ENCODE measurements around the gene FILIP1. TPM values are rescaled to one million over a fixed set of nuclear protein-coding genes. Genes with fewer than 3 reads are reported as not detected.

Gene FILIP1
- total RNA-seq, 1 experiment from 2014 or later, result not detected

DNA sequence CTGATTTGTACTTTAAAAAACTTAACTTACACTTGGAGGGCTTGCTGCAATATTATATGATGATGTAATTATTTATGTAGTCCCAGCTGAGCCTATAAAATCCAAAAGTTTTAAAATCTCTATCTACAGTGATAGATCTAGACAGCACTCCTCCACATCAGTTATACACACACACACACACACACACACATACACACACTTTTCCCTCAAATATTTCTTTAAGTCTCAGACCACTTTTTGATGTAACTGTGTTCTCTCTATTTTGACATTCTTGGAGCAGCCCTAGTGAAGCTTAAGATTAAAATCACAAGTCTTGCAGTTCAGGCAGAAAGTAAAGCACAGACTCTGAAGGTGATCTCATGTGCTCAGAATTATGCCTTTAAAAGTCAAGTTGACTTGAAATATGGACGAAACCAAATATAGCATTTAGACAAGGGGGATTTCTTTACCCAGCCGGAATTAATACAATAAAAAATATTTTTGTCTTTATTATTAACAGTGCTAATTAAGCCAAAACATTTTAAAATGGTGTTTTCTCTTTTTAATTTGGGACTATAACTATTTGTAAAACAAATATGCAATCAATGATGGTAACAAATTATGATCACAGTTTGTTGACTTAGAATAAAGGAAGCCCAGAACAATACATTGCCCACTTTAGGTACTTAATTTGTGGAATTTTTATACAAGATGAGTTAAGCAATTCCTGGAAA, 145.5 kb downstream of the FILIP1 start:
- no peak for DNase-seq (ENCODE audit: extremely low read depth, low read depth)

DNA sequence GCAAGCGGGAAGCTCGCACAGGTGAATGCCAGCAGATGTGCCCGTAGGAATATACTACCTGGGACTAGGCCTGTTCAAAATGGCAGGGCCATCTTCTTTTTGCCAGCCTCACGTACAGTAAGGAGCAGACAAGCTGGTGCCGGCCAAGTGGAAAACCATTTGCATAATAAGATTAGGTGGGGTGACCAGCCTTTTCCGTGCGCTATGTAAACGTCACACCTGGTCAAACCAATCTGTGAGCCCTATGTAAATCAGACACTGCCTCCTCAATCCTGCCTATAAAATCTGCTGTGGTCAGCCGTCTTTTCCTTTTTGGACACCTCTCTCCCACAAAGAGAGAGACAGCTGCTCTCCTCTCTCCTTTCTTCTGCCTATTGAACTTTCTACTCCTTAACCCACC, 148.2 kb downstream of the FILIP1 start:
- DNase-seq (ENCODE audit: extremely low read depth, low read depth), result no peak

DNA sequence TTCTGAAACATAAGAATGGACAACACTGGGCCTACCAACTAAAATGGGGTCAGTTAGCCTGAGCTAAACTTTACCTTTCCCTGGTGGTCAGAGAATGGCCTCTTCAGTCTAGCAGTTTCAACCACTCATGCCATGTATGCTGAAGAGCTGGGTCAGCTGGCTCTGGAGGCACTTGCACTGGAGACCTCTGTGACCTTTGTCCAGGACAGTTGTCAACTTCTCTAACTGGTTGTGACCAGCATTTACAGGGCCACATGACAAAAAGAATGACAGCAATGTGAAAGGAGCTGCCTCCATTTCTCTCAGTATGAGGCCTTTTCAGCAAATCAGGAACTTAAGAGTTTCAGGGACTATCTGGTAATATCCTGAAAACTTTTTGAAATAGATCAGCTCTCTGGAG, 149.1 kb downstream of the FILIP1 start:
- no peak for DNase-seq (ENCODE audit: extremely low read depth, low read depth)

DNA sequence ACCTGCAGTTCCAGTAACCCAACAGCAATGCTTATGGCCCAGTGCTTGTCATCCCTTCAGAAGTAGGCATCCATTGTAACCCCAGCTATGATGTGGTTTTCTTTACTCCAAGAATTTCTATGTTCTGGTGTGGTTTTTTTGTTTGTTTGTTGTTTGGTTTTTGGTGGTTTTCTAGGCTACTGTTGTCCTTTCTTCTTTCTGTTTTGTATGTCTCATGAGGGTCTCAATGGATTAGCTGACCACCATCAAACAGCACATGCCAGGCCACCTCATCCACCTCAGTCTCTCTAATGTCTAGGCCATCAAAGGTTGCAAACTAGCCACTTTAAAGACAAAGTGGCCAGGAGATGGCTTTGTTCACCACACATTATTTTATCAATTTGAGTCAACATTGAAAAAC, 149.6 kb downstream of the FILIP1 start:
- DNase-seq (ENCODE audit: extremely low read depth, low read depth), result no peak

DNA sequence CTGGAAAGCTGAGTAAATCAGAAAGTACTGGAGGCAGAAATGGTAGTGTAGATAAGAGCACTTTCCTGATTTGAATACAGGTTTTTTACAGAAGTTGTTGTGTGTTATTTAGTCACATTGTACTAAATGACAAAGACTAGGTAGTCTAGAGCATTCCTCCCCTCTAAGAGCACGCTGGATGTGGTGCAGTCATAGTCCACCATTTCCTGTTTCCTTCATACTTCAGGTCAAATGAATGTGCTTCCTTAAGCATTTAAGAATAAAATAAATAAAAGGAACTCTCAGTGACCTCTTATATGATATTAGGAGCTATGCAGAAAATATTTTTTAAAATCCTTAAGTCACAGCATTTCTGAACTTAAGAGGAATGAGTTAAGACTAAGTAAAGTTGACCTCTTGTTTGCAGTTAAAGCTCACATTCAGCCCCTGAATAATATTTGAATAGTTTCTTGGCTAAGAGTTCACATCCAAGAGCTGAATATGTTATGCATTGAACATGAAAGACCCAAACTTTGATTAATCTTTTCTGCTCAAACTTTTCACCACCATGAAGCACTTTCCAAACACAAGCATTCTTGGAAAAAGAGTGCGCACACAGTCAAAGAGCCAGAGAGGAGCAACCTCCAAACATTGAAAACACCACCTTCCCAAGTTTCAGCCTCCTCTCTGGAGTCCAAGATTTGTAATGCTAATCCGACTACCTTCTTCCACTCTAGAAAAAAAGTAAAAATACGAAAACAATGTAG, 155.6 kb downstream of the FILIP1 start:
- DNase-seq (ENCODE audit: extremely low read depth, low read depth), result no peak

DNA sequence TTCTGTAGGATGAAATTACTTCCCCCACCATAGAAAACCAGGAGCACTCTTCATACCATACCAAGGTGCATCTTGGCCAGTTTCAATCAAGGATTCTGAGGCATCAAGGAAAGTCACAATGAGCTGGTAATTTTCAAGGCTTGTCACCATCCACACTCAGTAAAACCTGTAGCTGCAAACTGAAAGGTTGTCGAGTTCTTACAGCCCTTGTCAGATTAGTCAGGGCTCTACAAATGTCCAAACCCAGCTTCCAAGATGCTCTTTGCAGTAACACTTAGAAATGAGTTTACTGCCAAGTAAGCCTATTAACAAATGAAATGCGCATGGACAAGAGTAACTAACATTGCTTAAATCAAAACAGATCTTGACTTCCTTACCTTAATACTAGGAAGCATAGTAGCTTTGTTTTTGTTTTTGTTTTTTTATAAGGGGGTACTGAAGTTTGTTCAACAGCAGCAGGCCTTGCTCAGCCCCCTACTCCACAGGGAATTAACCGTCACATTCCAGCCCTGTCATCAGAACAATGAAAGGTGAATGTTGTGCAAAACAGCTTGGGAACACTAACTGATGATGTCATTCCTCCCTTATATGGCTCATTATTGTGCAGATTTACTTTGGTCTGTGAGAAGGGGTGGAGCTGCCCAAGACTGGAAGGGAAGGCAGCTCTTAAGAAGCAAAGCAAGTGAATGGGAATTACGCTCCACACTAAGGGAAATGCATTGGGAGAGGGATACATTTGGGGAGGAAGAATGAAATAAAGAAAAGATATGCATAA, 159.1 kb downstream of the FILIP1 start:
- no peak for DNase-seq (ENCODE audit: extremely low read depth, low read depth)

DNA sequence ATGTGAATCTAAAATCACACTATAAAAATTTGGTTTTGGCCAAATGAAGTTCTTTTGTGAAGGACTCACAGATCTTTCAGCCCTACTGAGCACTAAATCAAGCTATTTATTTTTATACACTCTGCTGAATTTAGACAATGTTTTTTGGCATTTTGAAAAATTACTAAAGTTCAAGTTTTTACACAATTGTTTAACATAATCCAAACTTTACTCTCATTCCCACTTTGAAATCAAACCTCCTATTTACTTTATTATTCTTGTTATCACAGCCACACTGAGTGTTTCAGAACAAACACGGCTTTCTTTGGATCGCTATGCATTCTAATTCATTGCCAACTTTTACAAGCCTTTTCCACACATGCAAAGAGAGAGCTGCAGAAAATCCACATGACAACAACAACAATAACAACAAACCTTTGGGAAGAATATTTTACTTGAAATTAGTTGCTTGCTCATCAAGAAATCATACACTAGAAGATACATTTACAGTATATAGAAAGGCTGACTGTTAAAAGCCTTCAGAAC, 159.9 kb downstream of the FILIP1 start:
- no peak for DNase-seq (ENCODE audit: extremely low read depth, low read depth)

DNA sequence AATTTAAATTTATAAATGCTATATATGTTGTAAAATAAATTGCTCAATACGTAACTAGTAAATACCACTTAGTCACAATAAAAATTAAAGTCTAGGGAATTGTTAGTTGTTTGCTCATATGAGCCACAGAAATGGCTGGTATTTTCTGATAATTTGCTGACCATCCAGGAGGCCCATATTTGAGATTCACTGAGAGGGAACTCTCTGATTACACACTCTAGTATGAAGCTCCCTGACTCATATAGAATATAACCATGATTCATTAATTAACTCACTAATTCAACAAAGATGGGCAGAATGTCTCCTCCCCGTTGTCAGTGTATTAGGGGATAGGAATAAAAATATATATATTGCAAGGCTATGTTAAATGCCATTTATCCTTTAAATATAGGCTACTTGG, 162.4 kb downstream of the FILIP1 start:
- no peak for DNase-seq (ENCODE audit: extremely low read depth, low read depth)

DNA sequence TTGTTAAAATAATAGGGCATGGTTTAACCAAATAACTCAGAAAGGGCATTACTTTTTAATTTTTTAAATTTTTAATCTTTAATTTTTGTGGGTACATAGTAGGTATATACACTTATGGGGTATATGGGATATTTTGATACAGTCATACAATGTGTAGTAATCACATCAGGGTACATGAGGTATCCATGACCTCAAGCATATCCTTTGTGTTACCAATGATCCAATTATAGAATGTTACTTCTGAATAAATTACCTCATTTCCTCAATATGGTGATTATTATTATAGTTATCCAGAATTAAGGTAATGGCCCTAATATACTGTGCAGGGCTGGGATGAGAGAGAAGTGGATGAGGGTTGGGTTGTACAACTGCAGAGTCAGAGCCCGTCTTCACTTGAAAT, 163.9 kb downstream of the FILIP1 start:
- DNase-seq (ENCODE audit: extremely low read depth, low read depth), result no peak

DNA sequence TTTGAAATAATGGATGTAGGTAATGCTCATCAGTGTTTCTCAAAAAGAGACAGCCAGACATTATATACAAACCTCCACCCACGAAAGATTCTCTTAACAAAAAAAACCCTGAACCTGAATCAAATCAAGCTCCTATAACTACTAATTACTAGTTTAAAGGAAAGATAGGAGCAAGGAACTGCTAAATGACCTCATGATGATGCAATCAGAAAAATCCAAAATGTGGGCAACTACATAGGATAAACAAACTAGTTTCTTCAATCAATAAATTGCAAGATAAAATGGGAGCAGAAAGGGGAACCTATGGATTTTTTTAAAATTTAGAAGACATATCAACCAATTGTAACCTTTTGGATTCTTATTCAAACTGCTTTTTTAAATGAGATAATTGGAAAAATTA, 165.8 kb downstream of the FILIP1 start:
- DNase-seq (ENCODE audit: extremely low read depth, low read depth), result no peak

DNA sequence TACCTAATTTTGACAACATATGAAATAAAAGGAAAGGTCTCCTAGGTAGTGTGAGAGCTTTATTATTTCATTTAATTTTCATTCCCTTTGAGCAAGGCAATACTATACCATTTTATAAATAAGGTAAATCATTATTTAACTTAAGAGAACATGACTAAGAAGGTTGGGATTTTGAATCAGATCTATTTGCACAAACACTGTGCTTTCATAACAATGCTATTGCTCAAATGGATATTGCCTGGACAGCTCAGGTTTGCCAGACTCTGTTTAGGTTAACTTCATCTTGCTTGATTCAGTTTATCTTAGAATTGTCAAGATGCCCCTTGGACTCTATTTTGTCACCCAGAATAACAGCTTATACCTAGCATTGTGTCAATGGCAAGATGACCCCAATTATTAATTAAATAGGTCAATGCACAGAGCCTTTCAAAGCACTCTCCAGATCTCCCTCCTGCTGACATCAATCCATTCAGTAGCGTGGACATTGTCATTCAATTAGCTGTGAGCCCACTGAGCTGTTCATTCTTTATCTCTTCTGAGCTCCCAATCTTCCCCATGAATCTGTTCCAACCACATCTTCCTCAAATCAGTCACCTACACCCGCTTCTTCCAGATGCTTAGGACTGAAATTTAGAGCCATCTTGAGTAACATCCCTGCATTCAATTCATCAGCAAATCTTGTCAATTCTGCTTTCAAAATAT, 166.9 kb downstream of the FILIP1 start:
- no peak for DNase-seq (ENCODE audit: extremely low read depth, low read depth)

DNA sequence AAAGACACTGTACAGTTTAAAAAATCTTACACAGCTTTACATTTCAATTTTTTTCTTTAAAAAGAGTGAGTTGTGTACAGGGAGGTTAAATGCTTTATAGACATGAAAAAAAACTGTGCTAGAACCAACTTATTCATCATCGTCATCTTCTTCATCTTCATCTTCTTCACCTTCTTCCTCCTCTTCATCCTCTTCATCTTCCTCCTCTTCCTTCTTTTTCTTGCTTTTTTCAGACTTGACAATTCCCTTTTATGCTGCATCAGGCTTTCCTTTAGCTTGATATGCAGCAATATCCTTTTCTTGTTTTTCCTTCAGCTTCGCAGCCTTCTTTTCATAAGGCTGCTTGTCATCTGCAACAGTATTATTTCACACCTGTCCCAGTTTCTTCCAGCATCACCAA, 174.7 kb downstream of the FILIP1 start:
- no peak for DNase-seq (ENCODE audit: extremely low read depth, low read depth)

DNA sequence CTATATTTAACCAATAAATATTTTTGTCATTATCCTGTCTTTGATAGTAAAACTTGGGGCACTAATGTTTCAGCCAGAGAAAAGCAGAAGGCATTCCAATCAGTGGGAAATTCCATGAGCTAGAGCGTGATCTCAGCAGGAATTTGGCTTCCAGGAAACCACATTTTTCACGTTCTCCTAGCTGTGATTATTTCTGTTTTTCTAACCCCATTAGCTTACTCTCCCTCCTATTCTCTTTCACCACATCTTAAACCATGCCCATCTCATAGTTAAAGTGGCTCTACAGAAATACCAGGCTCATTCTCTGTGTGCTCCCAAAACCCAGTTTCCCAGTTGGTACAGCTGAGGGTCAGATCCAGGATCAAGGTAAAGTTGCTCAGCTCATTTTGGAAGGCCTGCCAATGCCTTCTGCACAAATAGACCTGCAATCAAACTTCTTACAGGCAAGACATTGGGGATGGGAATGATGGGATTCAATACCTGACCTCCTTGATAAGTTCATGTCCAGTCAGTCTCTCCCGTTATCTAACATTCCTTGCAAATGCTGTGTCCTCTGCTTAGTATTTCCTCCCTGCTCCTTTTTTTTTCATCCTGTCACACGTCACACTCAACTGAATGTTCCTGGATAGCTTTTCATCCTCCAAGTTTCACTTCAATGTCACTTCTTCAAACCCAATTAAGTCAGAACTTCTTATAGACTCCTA, 175.9 kb downstream of the FILIP1 start:
- DNase-seq (ENCODE audit: extremely low read depth, low read depth), result no peak

DNA sequence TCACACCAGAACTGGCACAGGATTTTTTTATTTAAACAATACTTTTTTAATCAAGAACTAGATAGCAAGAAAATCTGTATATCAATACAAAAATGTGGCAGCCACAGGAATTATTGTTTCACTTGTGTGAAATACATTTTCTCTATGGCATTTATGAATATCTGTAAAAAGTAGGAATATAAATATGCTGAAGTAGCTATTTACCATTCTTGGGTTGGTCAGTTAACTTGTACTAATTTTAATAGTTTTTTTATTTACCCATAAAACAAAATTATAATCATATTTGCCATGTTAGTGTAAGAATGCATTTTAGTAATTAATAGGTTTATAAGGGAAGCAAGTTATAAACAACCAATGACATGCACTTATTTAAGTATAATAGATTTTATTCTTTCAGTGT, 177.6 kb downstream of the FILIP1 start:
- DNase-seq (ENCODE audit: extremely low read depth, low read depth), result no peak

DNA sequence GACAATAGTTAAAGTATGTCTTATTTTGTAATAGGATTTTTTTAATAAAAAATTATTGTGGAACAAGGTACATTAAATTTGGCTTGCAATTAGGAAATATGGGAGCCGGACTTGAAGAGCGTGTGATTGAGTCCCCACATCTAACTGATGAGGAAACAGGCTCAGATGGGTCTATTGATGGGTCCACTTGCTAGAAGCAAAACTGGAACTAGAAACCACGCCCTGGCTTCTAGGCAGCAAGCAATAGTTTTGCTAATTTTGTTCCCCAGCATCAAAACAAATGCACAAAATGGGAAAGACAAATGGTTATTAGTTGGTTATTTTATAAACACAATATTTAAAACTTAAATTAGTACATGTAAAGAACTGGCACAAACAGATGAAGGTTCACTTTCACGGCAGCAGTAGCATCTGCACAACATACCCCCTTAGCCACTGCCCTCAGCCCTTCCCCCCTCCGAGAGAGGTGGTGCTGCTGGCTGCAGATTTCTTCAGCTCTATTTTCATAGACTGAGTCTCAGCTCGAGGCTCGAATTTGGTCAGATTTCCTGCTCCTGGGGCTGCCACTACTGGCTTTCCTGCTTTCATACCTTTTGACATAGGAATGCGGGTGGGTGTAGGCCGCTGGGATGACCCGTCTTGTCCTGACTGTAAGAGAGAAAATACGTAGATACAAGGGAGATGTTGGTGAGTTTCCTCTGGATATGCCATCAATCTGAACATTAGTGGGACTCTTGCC, 185.2 kb downstream of the FILIP1 start:
- no peak for DNase-seq (ENCODE audit: extremely low read depth, low read depth)

DNA sequence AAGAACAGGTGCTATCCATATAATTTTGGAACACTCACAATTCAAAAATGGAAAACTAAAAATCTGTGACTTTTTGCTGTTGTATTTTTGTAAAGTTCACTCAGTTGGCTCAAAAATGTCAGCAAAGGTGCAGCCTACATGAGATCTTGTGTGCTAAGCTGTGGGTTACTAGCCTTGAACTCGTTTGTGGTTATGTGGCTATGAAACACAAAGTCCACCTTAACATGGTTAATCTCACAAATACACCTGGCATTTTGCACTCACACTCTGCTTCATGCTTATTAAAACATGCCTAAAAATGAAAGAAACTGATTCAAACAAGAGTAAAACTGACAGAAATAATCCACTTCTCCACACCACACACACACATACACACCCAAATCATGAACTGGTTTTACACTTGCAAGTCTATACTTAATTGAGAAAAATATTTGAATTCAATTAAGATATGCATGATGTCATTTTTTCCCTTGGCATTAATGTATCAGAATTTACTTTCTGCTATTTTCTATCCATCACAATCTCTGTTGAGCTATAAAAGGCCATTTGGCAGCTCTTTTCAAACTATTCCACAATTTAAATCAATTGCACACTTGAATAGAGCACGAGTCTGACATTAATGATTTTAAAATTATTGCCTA, 186.1 kb downstream of the FILIP1 start:
- DNase-seq (ENCODE audit: extremely low read depth, low read depth), result no peak

DNA sequence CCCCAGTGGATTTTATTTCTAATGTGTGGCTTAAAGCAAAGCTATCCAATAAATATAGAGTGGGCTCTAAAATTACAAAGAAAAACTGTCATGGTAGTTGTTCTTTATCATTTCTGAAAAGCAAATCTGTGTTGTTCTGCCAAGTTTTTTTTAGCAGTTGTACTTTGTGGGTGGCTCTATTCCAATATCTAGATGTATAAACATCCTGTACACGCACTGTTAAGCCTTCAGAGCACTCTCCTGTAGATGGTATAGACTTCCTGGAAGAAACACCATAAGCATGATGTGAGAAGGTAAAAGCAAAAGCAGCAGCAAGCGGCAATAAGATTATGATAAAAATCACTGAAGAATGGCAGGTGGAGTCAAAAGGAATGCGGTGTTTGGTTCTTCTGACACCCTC, 187.5 kb downstream of the FILIP1 start:
- no peak for DNase-seq (ENCODE audit: extremely low read depth, low read depth)

DNA sequence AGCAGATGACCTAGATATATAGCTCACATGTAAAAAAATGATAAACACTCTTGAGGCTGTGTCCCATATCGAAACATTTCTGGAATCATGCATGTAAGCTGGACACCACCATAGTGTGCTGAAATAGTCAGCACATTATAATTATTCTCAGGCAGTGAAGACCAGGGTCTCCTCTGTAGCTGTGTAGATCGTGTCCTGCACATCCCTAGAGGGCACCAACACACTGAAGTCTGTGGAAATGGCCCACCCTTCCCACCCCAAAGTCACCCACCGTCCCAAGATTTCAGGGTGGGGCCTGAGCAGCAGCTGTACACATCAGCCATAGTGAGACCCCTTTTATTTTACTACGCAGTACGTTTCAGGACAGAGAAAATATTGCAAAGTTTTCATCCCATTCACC, 188.0 kb downstream of the FILIP1 start:
- DNase-seq (ENCODE audit: extremely low read depth, low read depth), result no peak

DNA sequence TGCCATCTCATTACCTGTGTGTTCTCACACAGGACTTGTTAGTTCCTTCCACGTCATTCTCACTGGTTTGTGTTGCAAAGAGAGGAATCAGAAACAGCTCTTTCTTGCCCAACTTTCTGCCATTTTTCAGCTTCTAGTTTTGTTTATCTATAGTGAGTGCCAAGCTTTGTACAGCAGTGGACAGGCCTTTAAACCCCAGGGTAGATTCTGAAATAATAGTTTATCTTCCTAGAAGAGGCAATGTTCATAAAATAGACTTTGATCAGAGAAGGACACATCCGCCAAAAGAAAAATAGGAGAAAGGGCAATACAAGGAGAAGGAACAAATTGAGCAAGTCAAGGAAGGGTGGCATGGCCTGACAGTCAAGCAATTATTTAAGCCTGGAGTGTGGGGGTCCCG, 191.3 kb downstream of the FILIP1 start:
- no peak for DNase-seq (ENCODE audit: extremely low read depth, low read depth)
